Epithelial cell of proximal tubule (primary cell): ENCODE measurements around the gene FKBP2. TPM values are rescaled to one million over a fixed set of nuclear protein-coding genes. Genes with fewer than 3 reads are reported as not detected.

Source experiments
- DNase-seq: peaks from one replicate; pipeline ENCODE4 v3.0.0-alpha.2; 2011; ENCODE audit warnings: low read depth
- H3K4me3 ChIP-seq: 2 replicates; pipeline ENCODE4 v1.5.1; 2011; ENCODE audit warnings: low read depth, mild to moderate bottlenecking, low read length
- CTCF ChIP-seq: conservative IDR thresholded peaks from 2 replicates; pipeline ENCODE4 v1.5.1; 2012; ENCODE audit warnings: low read depth, mild to moderate bottlenecking, low read length
- total RNA-seq: library from RNA; depleted of rRNA; stranded (reverse); fragments of >200 nt; gene quantifications from 2 replicates; pipeline ENCODE4 v1.2.3, GENCODE V29; 2015

Gene FKBP2
- total RNA-seq, 1 donor from 2014 or later: 184 TPM

GRCh38 chr11:64234647-64235379 lies 6.1 kb upstream of the FKBP2 start:
- TF ChIP-seq CTCF: no peak
- no peak for DNase-seq
- peak overlapping the region; percentile 75 for H3K4me3 ChIP-seq

- peak overlapping the region; percentile 75 for H3K4me3 ChIP-seq
- no peak for TF ChIP-seq CTCF
- DNase-seq: no peak
These were observed 5.3 kb upstream of the FKBP2 start for GRCh38 chr11:64235437-64236161.

GRCh38 chr11:64237484-64237951 lies 3.4 kb upstream of the FKBP2 start:
- TF ChIP-seq CTCF: no peak
- no peak overlapping the region for H3K4me3 ChIP-seq
- DNase-seq: no peak

GRCh38 chr11:64238076-64238475 lies 2.8 kb upstream of the FKBP2 start:
- H3K4me3 ChIP-seq: no peak overlapping the region
- no peak for TF ChIP-seq CTCF
- DNase-seq: no peak

GRCh38 chr11:64238999-64239398 lies 1.9 kb upstream of the FKBP2 start:
- DNase-seq: no peak
- no peak for TF ChIP-seq CTCF
- H3K4me3 ChIP-seq: no peak overlapping the region

GRCh38 chr11:64239662-64240434 lies 1.0 kb upstream of the FKBP2 start:
- no peak for TF ChIP-seq CTCF
- H3K4me3 ChIP-seq: peak overlapping the region; percentile 96

More at GRCh38 chr11:64239662-64240434, 1.0 kb upstream of the FKBP2 start:
- no peak for DNase-seq
